SK-MEL-5 (cell line): ENCODE results near the gene TBX19. TPM values are rescaled to one million over a fixed set of nuclear protein-coding genes. Genes with fewer than 3 reads are reported as not detected.

Experiments
- DNase-seq: peaks from one replicate; pipeline ENCODE4 v3.0.0-alpha.2; 2016; ENCODE audit warnings: low read depth, low spot score
- in situ Hi-C: cut with HindIII; loops from 2 replicates; pipeline ENCODE4 v1.10.0; 2016; ENCODE audit warnings: low sequenced_read_pairs, high pct_unique_total_duplicates, low pct_unique_long_range_greater_than_20kb
- total RNA-seq: library from RNA; depleted of rRNA; stranded (reverse); fragments of >200 nt; shearing (Covaris generic); gene quantifications from 2 replicates; pipeline ENCODE4 v1.2.3, GENCODE V29; 2014

The TBX19 gene
- total RNA-seq, 1 experiment from 2014 or later = 1.3 TPM

GRCh38 chr1:168303716-168304540 is 23.3 kb downstream of the TBX19 start:
- no peak for DNase-seq
- in situ Hi-C loops = no loop called here

- no peak for DNase-seq
- in situ Hi-C loops = no loop called here
Observed at GRCh38 chr1:168304865-168305264, 24.2 kb downstream of the TBX19 start.

GRCh38 chr1:168312718-168313604 is 32.3 kb downstream of the TBX19 start:
- DNase-seq = no peak
- in situ Hi-C loops = no loop called here

GRCh38 chr1:168316142-168316541 is 35.5 kb downstream of the TBX19 start:
- DNase-seq = no peak
- in situ Hi-C loops = no loop called here

GRCh38 chr1:168317309-168317708 is 36.6 kb downstream of the TBX19 start:
- no peak for DNase-seq
- in situ Hi-C loops = no loop called here

GRCh38 chr1:168319691-168320090 is 39.0 kb downstream of the TBX19 start:
- in situ Hi-C loops = no loop called here
- DNase-seq = no peak

- in situ Hi-C loops = no loop called here
- DNase-seq = no peak
Observed at GRCh38 chr1:168320149-168320548, 39.5 kb downstream of the TBX19 start.

- in situ Hi-C loops = no loop called here
- DNase-seq = peak; percentile 35
Observed at GRCh38 chr1:168320800-168321450, 40.2 kb downstream of the TBX19 start.

GRCh38 chr1:168321945-168322344 is 41.3 kb downstream of the TBX19 start:
- DNase-seq = peak; percentile 60
- in situ Hi-C loops = no loop called here

GRCh38 chr1:168324745-168325425 is 44.2 kb downstream of the TBX19 start:
- DNase-seq = no peak
- in situ Hi-C loops = no loop called here

- no peak for DNase-seq
- in situ Hi-C loops = no loop called here
Observed at GRCh38 chr1:168328731-168329364, 48.2 kb downstream of the TBX19 start.

GRCh38 chr1:168330285-168330684 is 49.6 kb downstream of the TBX19 start:
- in situ Hi-C loops = no loop called here
- no peak for DNase-seq

- DNase-seq = no peak
- in situ Hi-C loops = no loop called here
Observed at GRCh38 chr1:168331569-168331968, 50.9 kb downstream of the TBX19 start.

- no peak for DNase-seq
- in situ Hi-C loops = no loop called here
Observed at GRCh38 chr1:168333562-168334276, 53.0 kb downstream of the TBX19 start.

- no peak for DNase-seq
- in situ Hi-C loops = no loop called here
Observed at GRCh38 chr1:168335500-168335899, 54.8 kb downstream of the TBX19 start.

GRCh38 chr1:168338589-168339503 is 58.2 kb downstream of the TBX19 start:
- DNase-seq = no peak
- in situ Hi-C loops = no loop called here
